HG03571 (cell line): ENCODE data around the gene GPR39.

Experiments used
- ATAC-seq: cut with Tn5 transposase; IDR thresholded peaks from one replicate; pipeline ENCODE4 v1.9.1; 2021; ENCODE audit not compliant: unreplicated experiment

Gene GPR39

GRCh38 chr2:132633635-132634034 is 217.0 kb downstream of the GPR39 start:
- no peak for ATAC-seq

DNA sequence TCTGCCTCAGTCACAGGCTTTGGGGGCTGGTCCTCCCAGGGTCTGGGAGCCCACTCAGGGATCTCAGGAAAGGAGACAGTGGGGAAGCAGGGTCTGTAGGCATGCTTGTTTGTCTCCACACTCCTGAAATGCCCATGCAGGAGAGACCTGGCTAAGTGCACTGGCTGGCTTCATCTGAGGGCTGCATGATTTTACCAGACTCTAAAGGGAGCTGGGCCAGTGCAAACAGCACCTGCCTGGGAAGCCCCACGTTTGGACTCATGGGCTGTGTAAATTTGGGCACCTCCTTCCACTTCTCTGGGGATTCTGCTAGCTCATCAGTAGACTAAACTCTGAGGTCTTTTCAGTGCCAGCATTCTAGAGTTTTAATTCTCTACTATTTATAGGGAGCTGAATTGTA is 219.7 kb downstream of the GPR39 start:
- no peak for ATAC-seq

- ATAC-seq = no peak
Measured at GRCh38 chr2:132638313-132639040, 221.9 kb downstream of the GPR39 start.

GRCh38 chr2:132640116-132640515 is 223.5 kb downstream of the GPR39 start:
- no peak for ATAC-seq

DNA sequence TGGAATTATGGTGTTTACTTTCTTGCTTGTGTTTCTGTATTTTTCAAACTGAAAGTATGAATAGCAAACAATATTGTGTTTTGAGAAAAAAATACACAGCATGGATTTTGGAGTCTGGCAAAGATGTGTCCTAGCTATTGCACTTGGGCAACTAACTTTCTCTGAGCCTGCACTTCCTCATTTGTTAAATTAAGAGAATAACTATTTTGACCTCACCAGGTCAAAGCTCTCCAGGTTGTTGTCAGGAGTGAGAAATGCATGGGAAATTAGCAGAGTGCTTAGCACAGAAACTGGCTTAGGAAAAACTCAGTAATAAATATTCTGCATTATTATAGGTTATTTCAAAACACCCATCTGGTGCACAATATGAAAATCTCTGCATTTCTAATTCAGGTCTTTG is 225.2 kb downstream of the GPR39 start:
- no peak for ATAC-seq

GRCh38 chr2:132642415-132642814 is 225.8 kb downstream of the GPR39 start:
- ATAC-seq = no peak

DNA sequence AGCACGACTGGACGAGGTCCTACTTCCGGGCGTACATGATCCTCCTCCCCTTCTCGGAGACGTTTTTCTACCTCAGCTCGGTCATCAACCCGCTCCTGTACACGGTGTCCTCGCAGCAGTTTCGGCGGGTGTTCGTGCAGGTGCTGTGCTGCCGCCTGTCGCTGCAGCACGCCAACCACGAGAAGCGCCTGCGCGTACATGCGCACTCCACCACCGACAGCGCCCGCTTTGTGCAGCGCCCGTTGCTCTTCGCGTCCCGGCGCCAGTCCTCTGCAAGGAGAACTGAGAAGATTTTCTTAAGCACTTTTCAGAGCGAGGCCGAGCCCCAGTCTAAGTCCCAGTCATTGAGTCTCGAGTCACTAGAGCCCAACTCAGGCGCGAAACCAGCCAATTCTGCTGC is 228.6 kb downstream of the GPR39 start:
- ATAC-seq = no peak

- peak; percentile 52 for ATAC-seq
Measured at GRCh38 chr2:132645722-132646539, 229.3 kb downstream of the GPR39 start.

- ATAC-seq = no peak
Measured at GRCh38 chr2:132646540-132647108, 230.0 kb downstream of the GPR39 start.

- ATAC-seq = no peak
Measured at GRCh38 chr2:132651115-132652045, 234.8 kb downstream of the GPR39 start.

- no peak for ATAC-seq
Measured at GRCh38 chr2:132652474-132652873, 235.9 kb downstream of the GPR39 start.

- ATAC-seq = no peak
Measured at GRCh38 chr2:132654335-132654734, 237.7 kb downstream of the GPR39 start.

GRCh38 chr2:132654968-132655367 is 238.4 kb downstream of the GPR39 start:
- no peak for ATAC-seq

DNA sequence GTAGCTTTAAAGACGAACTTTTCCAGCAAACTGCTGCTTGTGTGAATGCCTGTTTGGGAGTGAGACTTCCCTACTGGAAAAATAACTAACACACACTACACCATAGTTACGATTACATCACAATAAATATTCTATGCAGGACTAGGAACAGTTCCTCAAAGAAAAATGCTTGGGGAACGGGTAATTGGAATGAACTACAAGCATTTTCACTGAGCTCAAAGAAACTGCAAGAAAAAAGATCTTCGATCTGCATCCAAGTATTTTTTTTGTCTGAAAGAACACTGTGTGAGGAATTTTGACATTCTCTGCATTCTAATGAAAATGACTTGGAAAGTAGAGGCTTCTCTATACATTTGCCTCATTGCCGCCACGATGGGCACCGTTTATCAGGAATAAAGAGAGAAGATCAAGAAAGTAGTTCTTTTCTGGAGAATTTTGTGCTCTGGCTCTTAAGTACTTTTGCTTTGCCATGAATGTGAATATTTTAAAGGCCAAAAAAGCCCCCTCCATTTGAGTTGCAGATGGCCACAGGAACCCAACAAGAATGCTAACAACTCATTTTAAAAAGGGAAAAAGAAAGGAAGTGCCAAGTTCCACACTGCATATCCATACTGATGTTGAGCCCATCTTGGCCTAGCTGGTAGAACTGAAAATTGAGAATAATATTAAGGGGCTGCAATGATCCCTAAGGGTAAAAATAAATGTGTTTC is 239.8 kb downstream of the GPR39 start:
- ATAC-seq = no peak

GRCh38 chr2:132659331-132659730 is 242.7 kb downstream of the GPR39 start:
- ATAC-seq = no peak

DNA sequence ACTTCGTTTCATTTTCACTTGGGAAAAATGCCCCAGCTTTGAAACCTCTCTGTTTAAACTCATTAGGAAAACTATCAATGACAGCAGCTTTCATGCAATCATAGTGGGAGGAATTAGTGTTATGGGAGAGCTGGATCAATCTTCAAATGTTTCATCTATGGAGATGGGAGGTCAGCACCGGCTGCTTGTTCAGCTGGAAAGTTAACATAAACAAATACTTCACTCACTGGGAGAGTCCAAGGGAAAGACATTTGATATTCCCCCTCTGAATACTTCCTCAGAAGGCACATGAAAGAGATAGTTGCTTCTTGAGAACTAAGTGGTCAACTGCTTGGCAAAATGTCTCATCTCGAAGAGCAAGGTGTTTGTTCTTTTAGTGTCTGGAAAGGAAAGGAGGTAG is 246.1 kb downstream of the GPR39 start:
- no peak for ATAC-seq

GRCh38 chr2:132664096-132664495 is 247.5 kb downstream of the GPR39 start:
- ATAC-seq = no peak

- no peak for ATAC-seq
Measured at GRCh38 chr2:132665401-132666140, 249.0 kb downstream of the GPR39 start.

DNA sequence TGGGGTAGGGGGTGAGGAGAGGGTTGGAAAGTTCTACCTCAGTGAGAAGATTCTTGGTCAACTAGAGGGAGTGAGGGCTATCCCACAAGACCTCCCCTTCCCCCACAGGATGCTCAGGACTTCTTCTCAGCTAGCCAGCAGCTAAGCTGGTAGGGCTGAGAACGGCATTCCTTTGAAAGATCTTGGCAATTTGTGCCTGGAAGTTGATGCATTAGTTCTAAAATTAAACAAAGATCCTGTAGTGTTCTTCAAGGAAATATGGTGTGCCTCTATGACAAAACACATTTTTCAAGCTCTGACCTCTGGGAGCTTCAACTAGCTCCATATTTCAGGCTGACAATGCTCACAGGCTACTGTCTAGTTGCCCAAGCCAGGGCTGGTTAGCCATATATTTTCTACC is 251.1 kb downstream of the GPR39 start:
- ATAC-seq = no peak
